HG02973 (cell line): Measurements from ENCODE around the gene CDH23.

Source experiments
- ATAC-seq: cut with Tn5 transposase; IDR thresholded peaks from one replicate; pipeline ENCODE4 v1.9.1; 2021; ENCODE audit warnings: moderate library complexity; ENCODE audit not compliant: unreplicated experiment

Gene CDH23

GRCh38 chr10:71713135-71714030, 316.7 kb downstream of the CDH23 start:
- no peak for ATAC-seq

- ATAC-seq = no peak
Measured at GRCh38 chr10:71714031-71714410, 317.3 kb downstream of the CDH23 start.

- no peak for ATAC-seq
Measured at GRCh38 chr10:71714592-71714991, 317.9 kb downstream of the CDH23 start.

- ATAC-seq = no peak
Measured at GRCh38 chr10:71715026-71715425, 318.3 kb downstream of the CDH23 start.

GRCh38 chr10:71715860-71716259, 319.1 kb downstream of the CDH23 start:
- ATAC-seq = no peak

- ATAC-seq = no peak
Measured at GRCh38 chr10:71716426-71716825, 319.7 kb downstream of the CDH23 start.

GRCh38 chr10:71717056-71717455, 320.3 kb downstream of the CDH23 start:
- ATAC-seq = no peak

- ATAC-seq = no peak
Measured at GRCh38 chr10:71717551-71717951, 320.8 kb downstream of the CDH23 start.

GRCh38 chr10:71718165-71718698, 321.5 kb downstream of the CDH23 start:
- no peak for ATAC-seq

- no peak for ATAC-seq
Measured at GRCh38 chr10:71719042-71719441, 322.3 kb downstream of the CDH23 start.

- ATAC-seq = no peak
Measured at GRCh38 chr10:71719464-71720201, 322.9 kb downstream of the CDH23 start, which contains the start of gene C10orf105. Gene C10orf105 (minus strand): TSS chr10:71719778. CDS start chr10:71716337, 3,441 bp downstream.

GRCh38 chr10:71720288-71720687, 323.6 kb downstream of the CDH23 start:
- ATAC-seq = no peak

- ATAC-seq = no peak
Measured at GRCh38 chr10:71721313-71721712, 324.6 kb downstream of the CDH23 start.

GRCh38 chr10:71722849-71723248, 326.1 kb downstream of the CDH23 start:
- ATAC-seq = no peak

GRCh38 chr10:71723311-71723710, 326.6 kb downstream of the CDH23 start:
- no peak for ATAC-seq

- no peak for ATAC-seq
Measured at GRCh38 chr10:71724539-71724938, 327.8 kb downstream of the CDH23 start.

- no peak for ATAC-seq
Measured at GRCh38 chr10:71725249-71725648, 328.5 kb downstream of the CDH23 start.

- no peak for ATAC-seq
Measured at GRCh38 chr10:71725998-71726579, 329.4 kb downstream of the CDH23 start.

GRCh38 chr10:71726580-71727104, 329.9 kb downstream of the CDH23 start:
- no peak for ATAC-seq

- peak; percentile 40 for ATAC-seq
Measured at GRCh38 chr10:71727105-71727737, 330.5 kb downstream of the CDH23 start.
